Colonic mucosa (tissue), 4 donors: ENCODE results near the gene PRCP. TPM values are rescaled to one million over a fixed set of nuclear protein-coding genes. Genes with fewer than 3 reads are reported as not detected.

Experiments used
- DNase-seq: peaks from one replicate; pipeline ENCODE4 v3.0.0-alpha.2; 2020
- H3K27ac ChIP-seq: fragments of 200-600 bp; one replicate; pipeline ENCODE4 v1.8.0; 2021
- H3K27me3 ChIP-seq: fragments of 200-600 bp; one replicate; pipeline ENCODE4 v1.8.0; 2021
- H3K36me3 ChIP-seq: fragments of 200-600 bp; one replicate; pipeline ENCODE4 v1.8.0; 2021
- H3K4me1 ChIP-seq: fragments of 200-600 bp; one replicate; pipeline ENCODE4 v1.8.0; 2021; ENCODE audit warnings: mild to moderate bottlenecking
- H3K4me3 ChIP-seq: fragments of 200-600 bp; one replicate; pipeline ENCODE4 v1.8.0; 2021
- H3K9ac ChIP-seq, 2 donors: one replicate each; pipeline ENCODE4 v1.7.0; 2013; ENCODE audit warnings: control low read depth in 2 of 2, low read depth in 2 of 2, low read length in 2 of 2
- H3K9me3 ChIP-seq: fragments of 200-600 bp; one replicate; pipeline ENCODE4 v1.8.0; 2021
- CTCF ChIP-seq: fragments of 200-600 bp; IDR thresholded peaks from one replicate; pipeline ENCODE4 v1.8.0; 2022; ENCODE audit warnings: antibody characterized with exemption, mild to moderate bottlenecking
- intact Hi-C: fragments of 100-400 bp; cut with DNase I; formaldehyde crosslinking; loops from one replicate; pipeline ENCODE4 v1.14.1; 2022
- total RNA-seq, 2 donors: library from RNA; stranded (reverse); fragmentation: NEBNext Ultra II Directional in 1 of 2; extraction: Animal tissue kit (Norgen Biotek cat#: 25700) in 1 of 2; gene quantifications; one replicate each; pipeline ENCODE4 v1.2.1, GENCODE V29; 2021
- donor health status: healthy.
- donor health status: DM: no; HTN: no; CAD: no.
- donor health status: DM: no; HTN: no; CAD: no.

PRCP gene
- total RNA-seq, 2 donors from 2014 or later: 24.9 to 41.3 TPM

- no peak overlapping the region for H3K4me3 ChIP-seq
- TF ChIP-seq CTCF: no peak
- no peak overlapping the region for H3K27ac ChIP-seq
- no peaks in the 10 kb centered on the region for H3K36me3 ChIP-seq
- no peaks in the 10 kb centered on the region for H3K9me3 ChIP-seq
- no peaks in the 10 kb centered on the region for H3K27me3 ChIP-seq
- H3K9ac ChIP-seq: no peak overlapping the region
- intact Hi-C loops: no loop called here
- DNase-seq: no peak
- H3K4me1 ChIP-seq: no peaks in the 10 kb centered on the region
Measured at GRCh38 chr11:82823647-82824619, 76.3 kb downstream of the PRCP start.

DNA sequence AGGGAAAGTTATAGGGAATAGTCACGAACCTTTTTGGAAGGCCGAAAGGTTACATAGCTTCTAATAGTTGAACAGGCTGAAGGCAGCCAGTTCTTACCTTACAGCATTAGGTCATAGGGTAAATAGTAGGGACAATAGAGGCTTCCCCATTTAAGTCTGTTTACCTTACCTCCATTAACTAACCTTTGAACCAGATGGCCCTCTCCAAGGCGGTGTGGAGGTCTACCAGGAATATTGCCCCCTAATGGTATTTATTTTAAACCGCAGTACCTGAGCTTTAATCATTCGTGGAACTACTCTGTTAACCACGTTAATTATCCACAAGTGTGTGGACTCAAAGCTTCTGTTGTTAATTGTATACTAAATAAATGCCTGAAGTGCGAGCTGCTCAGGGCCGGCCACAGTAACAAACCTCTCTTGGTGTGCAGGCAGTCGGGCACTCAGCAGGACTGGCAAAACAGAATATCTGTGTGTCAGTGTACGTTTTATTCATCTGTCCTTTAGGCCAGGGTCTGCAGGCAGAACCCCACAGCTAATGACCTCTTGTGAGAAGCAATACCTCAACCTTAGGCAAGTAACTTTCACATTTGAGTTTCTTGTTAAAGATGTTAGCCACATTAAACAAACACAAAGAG is 81.7 kb downstream of the PRCP start:
- Histone ChIP-seq H3K27me3 (no peaks in the 10 kb centered on the region), H3K36me3 (no peaks in the 10 kb centered on the region), H3K9me3 (no peaks in the 10 kb centered on the region), H3K4me3 (no peak overlapping the region), H3K27ac (no peak overlapping the region), H3K9ac (no peak overlapping the region), H3K4me1 (no peaks in the 10 kb centered on the region)
- no peak for TF ChIP-seq CTCF
- intact Hi-C loops: no loop called here
- DNase-seq: no peak

DNA sequence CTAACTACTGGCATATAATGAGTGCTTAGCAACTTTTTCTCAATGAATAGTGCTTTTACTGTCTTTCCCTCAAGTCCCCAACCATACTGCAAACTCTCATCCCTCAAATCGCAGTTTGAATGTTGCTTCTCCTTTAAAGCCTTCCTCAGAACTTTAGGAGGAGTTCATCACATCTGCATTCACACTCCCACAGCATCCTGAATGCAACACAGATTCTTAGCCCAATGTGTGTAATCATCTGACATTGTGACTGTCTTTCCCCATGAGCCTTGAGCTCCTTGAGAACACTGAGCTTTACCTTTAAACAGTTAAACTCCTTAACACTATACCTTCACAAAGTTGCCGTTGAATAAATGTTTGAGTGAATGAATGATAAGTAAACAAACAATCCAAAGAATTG is 84.8 kb downstream of the PRCP start:
- no peaks in the 10 kb centered on the region for H3K27me3 ChIP-seq
- intact Hi-C loops: no loop called here
- no peak for TF ChIP-seq CTCF
- H3K4me3 ChIP-seq: no peak overlapping the region
- no peak overlapping the region for H3K9ac ChIP-seq
- no peak overlapping the region for H3K27ac ChIP-seq
- no peak for DNase-seq
- H3K36me3 ChIP-seq: no peaks in the 10 kb centered on the region
- H3K4me1 ChIP-seq: no peaks in the 10 kb centered on the region
- no peaks in the 10 kb centered on the region for H3K9me3 ChIP-seq

DNA sequence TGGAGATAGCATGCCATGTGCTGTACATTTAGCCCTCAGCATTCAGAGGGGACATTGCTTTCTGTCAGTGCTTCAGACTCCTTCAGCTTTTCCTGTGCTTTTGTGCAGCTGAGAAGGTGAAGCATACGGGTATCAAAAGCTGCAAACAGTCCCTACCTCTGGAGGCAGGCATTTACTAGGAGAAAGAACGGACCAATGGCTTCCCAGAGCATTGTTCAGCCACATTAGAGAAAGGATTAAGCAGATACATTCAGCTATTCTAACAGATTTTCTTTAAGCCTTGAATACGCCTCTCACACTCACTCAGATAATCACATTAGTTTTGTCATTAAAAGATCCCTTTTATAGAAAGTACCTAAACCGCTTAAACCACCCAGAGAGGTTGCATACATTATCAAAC is 85.9 kb downstream of the PRCP start:
- H3K9me3 ChIP-seq: no peaks in the 10 kb centered on the region
- intact Hi-C loops: no loop called here
- H3K27me3 ChIP-seq: no peaks in the 10 kb centered on the region
- no peaks in the 10 kb centered on the region for H3K4me1 ChIP-seq
- H3K27ac ChIP-seq: no peak overlapping the region
- no peaks in the 10 kb centered on the region for H3K36me3 ChIP-seq
- no peak for TF ChIP-seq CTCF
- H3K9ac ChIP-seq: no peak overlapping the region
- no peak overlapping the region for H3K4me3 ChIP-seq
- no peak for DNase-seq

GRCh38 chr11:82811369-82811768 is 88.9 kb downstream of the PRCP start:
- no peaks in the 10 kb centered on the region for H3K27me3 ChIP-seq
- no peaks in the 10 kb centered on the region for H3K4me1 ChIP-seq
- no peak for TF ChIP-seq CTCF
- no peak overlapping the region for H3K9ac ChIP-seq
- H3K36me3 ChIP-seq: no peaks in the 10 kb centered on the region
- intact Hi-C loops: no loop called here
- H3K4me3 ChIP-seq: no peak overlapping the region
- no peaks in the 10 kb centered on the region for H3K9me3 ChIP-seq
- no peak for DNase-seq
- H3K27ac ChIP-seq: no peak overlapping the region
